Hepatocyte (in vitro differentiated cells): ENCODE results near the gene RAB9A. TPM values are rescaled to one million over a fixed set of nuclear protein-coding genes. Genes with fewer than 3 reads are reported as not detected.

Experiments used
- DNase-seq: peaks from one replicate; pipeline ENCODE4 v3.0.0-alpha.2; 2016; ENCODE audit warnings: low spot score
- H2AFZ ChIP-seq: fragments of 200-600 bp; sonication (generic); 2 replicates; pipeline ENCODE4 v1.6.0; 2016; ENCODE audit warnings: antibody characterized with exemption, mild to moderate bottlenecking
- H3K27ac ChIP-seq: fragments of 200-600 bp; sonication (generic); 2 replicates; pipeline ENCODE4 v1.5.1; 2016; ENCODE audit warnings: mild to moderate bottlenecking
- H3K27me3 ChIP-seq: fragments of 200-600 bp; sonication (generic); 2 replicates; pipeline ENCODE4 v1.6.1; 2016
- H3K36me3 ChIP-seq: fragments of 200-600 bp; sonication (generic); replicated peaks from 2 replicates; pipeline ENCODE4 v1.5.1; 2016; ENCODE audit warnings: low read depth; ENCODE audit not compliant: insufficient read depth
- H3K4me1 ChIP-seq: fragments of 200-600 bp; sonication (generic); 2 replicates; pipeline ENCODE4 v1.5.1; 2016; ENCODE audit warnings: mild to moderate bottlenecking, moderate library complexity; ENCODE audit not compliant: insufficient read depth
- H3K4me2 ChIP-seq: fragments of 200-600 bp; sonication (generic); 2 replicates; pipeline ENCODE4 v1.6.0; 2016
- H3K4me3 ChIP-seq: fragments of 200-600 bp; sonication (generic); 2 replicates; pipeline ENCODE4 v1.5.1; 2016; ENCODE audit warnings: mild to moderate bottlenecking
- H3K79me2 ChIP-seq: fragments of 200-600 bp; sonication (generic); 2 replicates; pipeline ENCODE4 v1.6.0; 2017; ENCODE audit warnings: mild to moderate bottlenecking
- H3K9me2 ChIP-seq: fragments of 200-600 bp; sonication (generic); replicated peaks from 2 replicates; pipeline ENCODE4 v1.6.0; 2017; ENCODE audit warnings: mild to moderate bottlenecking; ENCODE audit not compliant: insufficient read depth
- H3K9me3 ChIP-seq: fragments of 200-600 bp; sonication (generic); 2 replicates; pipeline ENCODE4 v1.5.1; 2016; ENCODE audit warnings: low read depth, mild to moderate bottlenecking
- H4K20me1 ChIP-seq: fragments of 200-600 bp; sonication (generic); 2 replicates; pipeline ENCODE4 v1.6.0; 2016; ENCODE audit warnings: mild to moderate bottlenecking; ENCODE audit not compliant: insufficient read depth, poor library complexity, severe bottlenecking
- EZH2 ChIP-seq: fragments of 200-600 bp; sonication (generic); IDR thresholded peaks from 2 replicates; pipeline ENCODE4 v1.6.1; 2016; ENCODE audit warnings: antibody characterized with exemption, mild to moderate bottlenecking, borderline replicate concordance
- EZH2phosphoT487 ChIP-seq: fragments of 200-600 bp; sonication (generic); IDR thresholded peaks from one replicate; pipeline ENCODE4 v1.6.1; 2018; ENCODE audit warnings: antibody characterized with exemption, mild to moderate bottlenecking, low read depth, moderate library complexity; ENCODE audit not compliant: unreplicated experiment, severe bottlenecking
- WGBS: methylation state at CpG from one replicate; pipeline ENCODE4 v1.1.6; 2016; ENCODE audit warnings: low lambda C conversion rate; ENCODE audit errors: missing lambda C conversion rate; 5-methylcytosine and 5-hydroxymethylcytosine counted together
- polyA plus RNA-seq: library from polyadenylated mRNA; unstranded; fragments of >200 nt; fragmentation: Nextera tagmentation; extraction: Ambion mirVana; gene quantifications from 2 replicates; pipeline ENCODE4 v1.2.1, GENCODE V29; 2016
- total RNA-seq: library from RNA; depleted of rRNA; stranded (reverse); fragments of >200 nt; gene quantifications from 2 replicates; pipeline ENCODE4 v1.2.3, GENCODE V29; 2014
- TF ChIP-seq, protein P1 (sequence below): fragments of 200-600 bp; sonication (generic); IDR thresholded peaks from 2 replicates; pipeline ENCODE4 v1.5.1; 2016; ENCODE audit warnings: antibody characterized with exemption, mild to moderate bottlenecking; ENCODE audit not compliant: poor library complexity

Gene RAB9A
- total and polyA plus RNA-seq, 2 experiments from 2014 or later = 51.2 to 66.1 TPM

DNA sequence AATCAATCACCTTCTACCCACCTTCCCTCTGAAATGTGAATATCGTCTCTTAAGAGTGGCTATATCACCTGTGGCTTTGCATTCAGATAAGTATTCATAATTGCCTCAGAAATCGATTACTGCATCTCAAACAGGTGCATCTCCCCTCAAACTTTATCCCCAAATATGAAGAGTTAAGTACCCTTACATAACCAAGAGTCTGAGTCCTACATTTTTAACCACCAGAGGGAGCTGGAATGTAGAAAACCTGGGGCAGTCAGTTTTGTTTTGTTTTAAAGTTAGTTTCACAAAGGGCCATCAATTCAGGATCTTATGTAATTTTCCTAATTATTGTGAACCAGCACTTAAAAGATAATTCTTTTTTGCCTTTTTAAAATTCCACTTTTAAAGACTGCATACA, 30.3 kb upstream of the RAB9A start:
- H3K4me3 ChIP-seq = no peak overlapping the region
- H3K9me3 ChIP-seq = no peaks in the 10 kb centered on the region
- TF ChIP-seq EZH2phosphoT487 (no peak), EZH2 (no peak)
- TF ChIP-seq, protein P1, sequence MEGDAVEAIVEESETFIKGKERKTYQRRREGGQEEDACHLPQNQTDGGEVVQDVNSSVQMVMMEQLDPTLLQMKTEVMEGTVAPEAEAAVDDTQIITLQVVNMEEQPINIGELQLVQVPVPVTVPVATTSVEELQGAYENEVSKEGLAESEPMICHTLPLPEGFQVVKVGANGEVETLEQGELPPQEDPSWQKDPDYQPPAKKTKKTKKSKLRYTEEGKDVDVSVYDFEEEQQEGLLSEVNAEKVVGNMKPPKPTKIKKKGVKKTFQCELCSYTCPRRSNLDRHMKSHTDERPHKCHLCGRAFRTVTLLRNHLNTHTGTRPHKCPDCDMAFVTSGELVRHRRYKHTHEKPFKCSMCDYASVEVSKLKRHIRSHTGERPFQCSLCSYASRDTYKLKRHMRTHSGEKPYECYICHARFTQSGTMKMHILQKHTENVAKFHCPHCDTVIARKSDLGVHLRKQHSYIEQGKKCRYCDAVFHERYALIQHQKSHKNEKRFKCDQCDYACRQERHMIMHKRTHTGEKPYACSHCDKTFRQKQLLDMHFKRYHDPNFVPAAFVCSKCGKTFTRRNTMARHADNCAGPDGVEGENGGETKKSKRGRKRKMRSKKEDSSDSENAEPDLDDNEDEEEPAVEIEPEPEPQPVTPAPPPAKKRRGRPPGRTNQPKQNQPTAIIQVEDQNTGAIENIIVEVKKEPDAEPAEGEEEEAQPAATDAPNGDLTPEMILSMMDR = peak; percentile 71
- H2AFZ ChIP-seq = no peak overlapping the region
- peak overlapping the region; percentile 3 for H3K4me2 ChIP-seq
- H3K36me3 ChIP-seq = no peaks in the 10 kb centered on the region
- H3K4me1 ChIP-seq = no peaks in the 10 kb centered on the region
- no peaks in the 10 kb centered on the region for H4K20me1 ChIP-seq
- no peaks in the 10 kb centered on the region for H3K79me2 ChIP-seq
- H3K27me3 ChIP-seq = no peaks in the 10 kb centered on the region
- peak; percentile 60 for DNase-seq
- WGBS = 18% methylated on average over 2 of the region's 2 CpGs
- no peaks in the 10 kb centered on the region for H3K9me2 ChIP-seq
- H3K27ac ChIP-seq = peak overlapping the region; percentile 67

DNA sequence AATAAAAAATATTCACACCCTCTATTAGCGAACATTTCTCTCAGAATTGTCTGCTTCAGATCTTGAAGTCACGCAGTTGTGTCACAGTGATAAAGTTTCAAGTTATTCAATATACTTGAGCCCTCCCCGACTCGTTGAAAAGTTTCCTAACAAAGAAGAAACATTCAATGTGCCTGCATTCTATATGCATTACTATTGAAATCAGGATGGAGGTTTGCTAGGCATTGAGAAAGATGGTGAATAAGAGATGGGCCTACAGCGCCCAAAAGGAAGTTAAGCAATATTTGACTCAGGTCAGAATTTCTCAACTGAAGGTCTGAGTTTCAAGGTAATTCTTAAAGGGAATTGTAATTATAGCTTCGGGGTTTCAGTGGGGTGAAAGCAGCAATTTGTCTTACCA, 29.9 kb upstream of the RAB9A start:
- Histone ChIP-seq H3K27ac (peak overlapping the region; percentile 67), H3K36me3 (no peaks in the 10 kb centered on the region), H2AFZ (no peak overlapping the region), H3K27me3 (no peaks in the 10 kb centered on the region), H3K4me3 (no peak overlapping the region), H3K9me2 (no peaks in the 10 kb centered on the region), H3K79me2 (no peaks in the 10 kb centered on the region), H3K9me3 (no peaks in the 10 kb centered on the region), H4K20me1 (no peaks in the 10 kb centered on the region), H3K4me1 (no peaks in the 10 kb centered on the region), H3K4me2 (peak overlapping the region; percentile 3)
- 59% methylated on average over 6 of the region's 6 CpGs for WGBS
- no peak for TF ChIP-seq EZH2phosphoT487
- TF ChIP-seq, protein P1 = no peak
- no peak for DNase-seq

DNA sequence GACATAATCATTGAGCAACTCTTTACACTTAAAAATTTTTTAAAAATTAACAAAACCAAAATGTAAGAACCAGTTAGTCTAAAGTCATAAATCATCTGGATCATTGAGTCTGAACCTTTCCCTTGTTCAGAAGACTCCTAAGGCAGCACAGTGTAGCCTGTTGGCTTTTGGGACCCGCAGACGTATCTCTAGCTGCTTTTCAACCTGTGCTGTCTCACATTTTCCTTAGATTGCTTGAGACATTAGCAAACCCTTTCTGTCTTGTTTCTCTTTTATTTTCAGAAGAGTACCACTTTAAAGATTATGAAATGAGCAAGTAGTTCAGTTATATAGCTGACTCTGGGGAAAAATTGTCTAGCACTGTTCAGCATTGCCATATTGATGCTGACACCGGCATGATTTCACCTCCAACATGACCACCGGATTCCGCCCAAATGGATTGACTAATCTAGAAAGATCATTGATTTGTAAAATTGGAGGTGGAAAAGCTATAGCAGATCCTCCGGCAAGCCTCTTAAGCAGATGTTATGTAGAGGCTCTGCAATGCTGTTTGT, 27.1 kb upstream of the RAB9A start:
- WGBS = 77% methylated on average over 6 of the region's 6 CpGs
- TF ChIP-seq EZH2phosphoT487 = no peak
- TF ChIP-seq, protein P1 = no peak
- TF ChIP-seq EZH2 = no peak
- Histone ChIP-seq H3K79me2 (no peaks in the 10 kb centered on the region), H3K9me2 (no peaks in the 10 kb centered on the region), H3K4me2 (peak overlapping the region; percentile 60), H4K20me1 (no peaks in the 10 kb centered on the region), H3K9me3 (no peaks in the 10 kb centered on the region), H3K36me3 (no peaks in the 10 kb centered on the region), H3K4me3 (no peak overlapping the region), H3K4me1 (no peaks in the 10 kb centered on the region), H3K27me3 (no peaks in the 10 kb centered on the region), H3K27ac (peak overlapping the region; percentile 67), H2AFZ (no peak overlapping the region)
- no peak for DNase-seq
